GM21576 (cell line): ENCODE results near the gene MIS12.

Experiments used
- ATAC-seq: cut with Tn5 transposase; IDR thresholded peaks from one replicate; pipeline ENCODE4 v1.9.1; 2021; ENCODE audit warnings: mild to moderate bottlenecking, moderate library complexity; ENCODE audit not compliant: unreplicated experiment

Gene MIS12

GRCh38 chr17:5532581-5532980 is 46.2 kb downstream of the MIS12 start:
- ATAC-seq: no peak

DNA sequence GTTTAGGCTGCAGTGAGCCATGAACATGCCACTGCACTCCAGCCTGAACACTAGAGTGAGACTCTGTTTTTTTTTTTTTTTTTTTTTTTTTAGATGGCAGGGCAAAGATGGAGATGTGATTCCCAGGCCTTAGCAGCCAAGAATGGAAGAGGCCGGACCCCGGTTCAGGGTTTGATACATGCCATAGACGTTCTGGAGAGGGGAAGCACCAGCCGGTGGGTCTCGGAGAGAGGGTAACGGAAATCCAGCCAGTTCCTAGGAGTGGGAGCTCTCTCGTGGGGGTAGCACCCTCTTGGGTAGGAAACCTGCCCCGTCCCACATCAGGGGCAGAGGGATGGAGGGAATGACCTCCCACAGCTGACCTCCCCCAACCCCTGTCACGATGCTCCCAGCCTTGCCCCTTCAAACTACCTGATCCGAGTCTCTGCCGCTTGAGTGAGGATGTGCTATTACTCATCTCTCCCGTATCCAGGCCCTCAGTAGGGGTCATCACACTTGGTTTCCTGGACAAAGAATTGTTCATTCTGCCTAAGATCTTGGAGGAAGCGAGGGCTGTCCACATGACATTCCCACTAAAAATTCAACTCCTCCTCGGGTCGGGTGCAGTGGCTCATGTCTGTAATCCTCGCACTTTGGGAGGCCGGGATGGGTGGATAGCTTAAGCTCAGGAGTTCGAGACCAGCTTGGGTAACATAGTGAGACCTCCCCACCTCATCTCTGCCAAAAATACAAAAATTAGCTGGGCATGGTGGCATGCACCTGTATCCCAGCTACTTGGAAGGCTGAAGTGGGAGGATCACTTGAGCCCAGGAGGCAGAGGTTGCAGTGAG is 47.3 kb downstream of the MIS12 start:
- ATAC-seq: no peak

DNA sequence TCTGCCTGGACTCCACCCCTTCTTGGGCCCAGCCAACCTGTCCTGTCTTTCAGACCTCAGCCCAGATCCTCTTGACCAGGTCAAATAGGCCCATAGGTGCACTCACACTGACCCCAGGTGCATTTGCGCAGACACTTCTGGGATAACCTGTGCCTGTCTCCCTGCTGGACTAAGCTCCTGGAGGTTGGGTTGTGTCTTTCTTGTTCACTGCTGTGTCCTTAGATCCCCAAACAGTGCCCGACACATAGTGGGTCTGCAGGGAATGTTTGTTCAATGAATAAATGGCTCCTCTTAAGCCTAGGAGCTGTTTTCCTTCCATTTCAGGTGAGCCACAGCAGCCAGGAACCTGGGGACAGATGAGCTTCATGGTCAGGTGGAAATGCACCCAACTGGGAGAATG is 49.1 kb downstream of the MIS12 start:
- no peak for ATAC-seq

DNA sequence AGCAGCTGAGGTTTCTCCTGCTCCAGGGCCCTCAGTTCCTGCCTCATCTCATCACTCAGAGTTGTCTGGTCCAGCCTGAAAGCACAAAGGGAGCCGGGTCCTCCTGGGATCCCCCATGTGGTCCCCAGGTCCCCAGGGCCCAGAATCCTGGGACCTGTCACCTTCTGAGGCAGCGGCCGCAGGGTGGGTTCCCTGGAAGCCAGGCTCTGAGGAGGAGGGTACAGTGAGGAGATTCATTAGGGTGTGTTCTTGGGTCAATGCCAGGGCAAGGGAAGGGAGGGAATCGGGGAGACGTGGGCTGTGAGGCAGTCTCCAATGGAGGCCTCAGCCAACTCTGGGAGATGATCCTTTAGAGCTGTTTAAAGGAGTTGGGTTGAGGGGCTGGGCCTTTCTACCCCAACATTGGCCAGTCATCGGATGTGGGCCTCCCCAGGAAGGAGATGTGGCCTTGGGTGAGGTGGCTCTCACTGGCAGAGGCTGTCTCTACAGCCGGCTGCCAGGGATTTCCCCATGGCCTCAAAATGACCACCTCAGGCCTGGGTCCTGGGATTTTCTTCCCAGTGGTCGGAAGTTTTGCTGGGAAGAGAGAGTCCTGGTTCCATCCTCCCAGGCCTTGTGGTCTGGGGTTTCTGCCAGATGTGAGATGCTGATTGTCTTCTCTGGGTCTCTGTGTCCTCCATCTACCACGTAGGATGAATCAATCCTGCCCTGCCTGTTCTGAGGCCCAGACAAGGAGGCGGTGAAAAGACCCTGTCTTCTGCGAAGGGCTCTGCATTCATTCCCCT is 50.7 kb downstream of the MIS12 start:
- no peak for ATAC-seq

DNA sequence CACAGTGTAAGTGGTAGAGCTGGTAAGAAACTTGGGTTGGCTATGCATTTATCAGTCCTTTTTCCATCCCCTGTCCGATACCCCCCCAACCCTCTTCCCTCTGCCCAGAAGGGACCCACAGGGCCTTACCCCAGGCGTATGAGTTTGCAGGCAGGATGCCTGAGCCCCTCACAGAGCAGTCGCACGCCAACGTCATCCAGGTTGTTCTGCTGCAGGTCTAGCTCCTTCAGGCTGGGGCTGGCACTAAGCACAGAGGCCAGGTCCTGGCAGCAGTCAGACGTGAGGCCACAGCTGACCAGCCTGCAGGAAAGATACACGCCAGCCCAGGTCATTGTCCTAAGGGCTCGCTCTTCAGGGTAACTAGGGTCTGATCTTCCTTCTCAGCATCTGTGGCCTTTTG is 52.9 kb downstream of the MIS12 start:
- no peak for ATAC-seq

DNA sequence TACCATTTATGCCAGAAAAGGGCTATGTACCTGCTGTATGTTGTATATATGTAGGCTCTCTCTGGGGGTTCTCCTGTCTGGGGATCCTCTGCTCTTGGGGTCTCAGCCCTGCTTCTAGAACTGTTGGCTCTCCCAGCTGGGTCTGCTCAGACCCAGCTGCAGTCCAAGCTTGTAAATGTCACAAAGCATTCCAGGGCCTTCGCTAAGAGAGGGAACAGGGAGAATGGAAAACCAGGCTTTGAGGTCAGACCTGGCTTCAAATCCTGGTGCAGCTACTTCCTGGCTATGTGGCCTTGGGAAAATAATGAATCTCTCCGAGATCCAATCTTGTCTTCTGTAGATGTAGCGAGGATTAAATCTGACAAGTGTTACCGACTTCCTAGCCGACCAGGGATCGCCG is 54.0 kb downstream of the MIS12 start:
- no peak for ATAC-seq
